Measurements from ENCODE around the gene SGPP1.
"Not testable (repeated sequence)": the region's sequence is repeated elsewhere in the genome, so short reads cannot be mapped to it uniquely, and the experiment has no call there.

Gene SGPP1

DNA sequence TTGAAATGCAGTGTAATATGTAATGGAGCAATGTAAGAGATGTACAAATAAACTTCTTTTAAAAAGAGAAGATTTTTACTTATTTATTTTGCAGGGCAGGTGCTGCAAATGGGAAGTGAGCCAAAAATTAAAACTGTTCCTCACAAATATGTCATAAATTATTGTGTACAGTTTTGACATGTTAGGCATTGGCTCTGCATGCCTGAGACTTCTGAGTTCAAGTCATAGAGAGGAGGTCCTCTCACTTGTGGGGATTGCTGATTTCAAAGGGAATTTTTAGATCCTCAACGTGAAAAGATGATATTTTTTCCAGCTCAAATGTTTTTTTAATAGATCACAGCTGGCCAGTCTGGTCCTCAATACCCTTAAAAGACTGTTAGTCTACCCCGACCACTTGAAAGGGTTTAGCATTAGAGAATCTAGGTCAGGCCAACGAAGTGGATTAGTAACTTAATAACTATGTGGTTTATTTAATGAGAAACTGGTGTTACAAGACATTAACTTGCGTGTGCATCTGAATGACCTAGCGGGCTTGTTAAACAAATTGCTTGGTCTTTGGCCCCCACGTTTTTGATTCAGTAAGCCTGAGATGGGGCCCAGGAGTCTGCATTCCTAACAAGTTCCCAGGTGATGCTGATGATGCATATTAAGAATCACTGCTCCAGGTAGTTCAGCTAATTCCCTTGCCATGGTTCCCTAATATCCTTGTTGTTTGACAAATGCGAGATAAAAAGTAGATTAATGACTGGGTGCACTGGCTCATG, 55.3 kb downstream of the SGPP1 start:
- no peak for DNase-seq

DNA sequence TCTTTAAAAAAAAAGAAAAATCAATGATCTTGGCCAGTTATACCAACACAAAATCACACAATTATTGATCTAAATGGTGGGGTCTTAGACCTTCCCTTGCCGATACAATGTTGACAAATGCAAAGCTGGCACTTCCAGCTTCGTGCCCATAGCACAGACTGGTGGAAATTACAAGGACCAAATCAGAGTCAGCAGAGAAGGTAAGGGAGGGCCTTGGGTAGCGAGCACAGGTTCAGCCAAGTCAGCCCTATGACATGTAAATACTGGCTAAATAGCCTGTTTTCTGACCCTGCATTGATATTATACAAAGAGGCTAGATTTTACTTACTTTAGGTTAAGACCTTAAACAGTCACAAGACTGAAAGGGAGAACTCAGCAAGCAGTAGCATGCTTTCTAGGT, 55.9 kb downstream of the SGPP1 start:
- no peak for DNase-seq

DNA sequence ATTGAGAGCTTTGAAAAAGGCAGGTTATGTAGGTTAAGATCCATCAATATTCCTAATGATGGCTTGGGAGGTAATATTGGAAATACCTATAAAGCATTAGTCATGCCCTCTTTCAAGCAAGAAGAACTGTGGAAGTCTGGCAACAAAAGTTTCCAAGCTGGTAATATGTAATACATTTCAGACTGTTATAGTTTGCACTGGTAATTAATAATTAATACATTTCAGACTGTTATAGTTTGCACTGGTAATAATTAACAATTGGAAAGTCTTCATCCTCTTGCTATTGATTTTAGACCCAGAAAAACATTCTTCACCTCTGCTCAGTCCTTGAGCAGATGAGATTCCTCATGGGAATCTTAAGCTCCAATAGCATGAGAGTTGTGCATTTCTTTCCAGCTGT, 57.2 kb downstream of the SGPP1 start:
- DNase-seq: no peak

DNA sequence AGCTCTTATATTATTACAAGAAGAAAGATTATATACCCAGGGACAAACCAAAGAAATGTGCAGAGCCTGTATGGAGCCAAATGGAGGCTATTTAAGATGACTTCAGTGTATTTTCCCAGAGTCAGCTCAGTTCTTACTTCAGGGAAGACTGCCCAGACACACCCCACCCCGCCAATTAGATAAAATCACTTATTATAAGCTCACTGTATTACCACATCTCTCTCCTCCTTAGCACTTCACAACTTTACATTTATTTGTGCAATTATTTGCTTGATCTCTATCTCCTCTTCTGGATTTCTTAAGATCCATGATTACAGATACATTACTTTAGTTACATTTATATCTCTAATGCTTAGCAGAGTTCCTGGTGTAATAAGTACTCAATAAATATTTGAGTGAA, 61.5 kb downstream of the SGPP1 start:
- no peak for DNase-seq

DNA sequence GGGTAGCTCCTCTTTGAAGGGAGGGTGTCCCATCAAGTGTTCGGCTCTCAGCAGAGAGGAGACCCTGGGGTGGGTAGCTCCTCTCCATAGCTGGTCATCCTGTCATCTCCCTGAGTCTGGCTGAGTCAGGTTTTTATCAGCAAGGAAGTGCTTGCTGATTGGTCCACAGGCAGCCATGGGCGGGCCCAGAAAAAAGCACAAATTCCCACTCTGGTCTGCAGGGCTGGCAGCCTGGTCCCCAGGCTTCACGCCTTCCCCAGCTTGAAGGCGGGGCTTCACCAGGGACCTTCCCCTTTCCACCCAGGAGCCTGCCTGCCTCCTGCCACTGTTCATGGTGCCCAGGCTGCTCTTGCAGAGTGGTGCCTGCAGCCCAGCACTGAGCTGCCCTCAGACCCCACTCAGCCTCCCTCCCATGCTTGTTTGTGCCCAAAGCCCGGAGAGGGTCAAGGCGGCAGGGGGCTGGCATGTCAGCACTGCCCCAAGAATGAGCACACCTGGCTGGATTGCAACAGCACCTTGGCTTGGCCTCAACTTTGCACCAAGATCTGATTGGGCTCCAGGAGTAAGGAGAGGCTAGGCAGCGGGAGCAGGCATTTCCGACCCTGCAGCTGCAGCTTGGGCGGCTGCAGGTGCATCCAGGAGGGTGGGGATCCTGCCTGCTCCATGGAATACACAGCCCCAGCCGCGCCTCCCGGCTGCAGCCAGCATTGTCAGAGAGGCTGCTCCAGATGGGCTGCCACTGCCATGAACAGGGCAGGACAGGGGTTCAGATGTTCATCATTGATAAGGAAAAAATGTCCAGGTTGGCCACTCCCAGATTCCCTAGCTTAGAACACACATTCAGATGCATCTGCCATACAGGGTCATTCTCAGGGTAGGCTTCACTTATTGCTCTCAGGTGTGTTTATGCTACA, 64.2 kb downstream of the SGPP1 start:
- DNase-seq: no peak

DNA sequence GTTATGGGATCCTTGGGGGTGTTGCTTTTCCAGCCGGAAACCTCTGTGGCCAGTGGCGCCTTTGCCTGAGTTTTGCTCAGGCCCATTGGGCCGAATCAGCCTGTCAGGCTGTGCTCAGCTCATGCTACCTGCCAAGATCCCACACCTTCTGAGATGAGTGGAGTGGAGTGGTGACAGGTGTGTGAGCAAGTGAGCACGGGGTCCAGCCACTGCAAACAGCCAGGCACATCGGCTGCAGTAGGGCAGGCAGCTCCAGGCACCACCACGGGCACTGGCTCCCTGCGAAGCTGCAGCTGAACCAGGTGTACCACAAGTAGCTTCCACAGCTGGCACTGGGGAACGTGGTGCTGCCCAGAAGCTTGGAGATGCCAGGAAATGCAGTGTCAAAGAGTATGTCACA, 65.1 kb downstream of the SGPP1 start:
- DNase-seq: no peak

DNA sequence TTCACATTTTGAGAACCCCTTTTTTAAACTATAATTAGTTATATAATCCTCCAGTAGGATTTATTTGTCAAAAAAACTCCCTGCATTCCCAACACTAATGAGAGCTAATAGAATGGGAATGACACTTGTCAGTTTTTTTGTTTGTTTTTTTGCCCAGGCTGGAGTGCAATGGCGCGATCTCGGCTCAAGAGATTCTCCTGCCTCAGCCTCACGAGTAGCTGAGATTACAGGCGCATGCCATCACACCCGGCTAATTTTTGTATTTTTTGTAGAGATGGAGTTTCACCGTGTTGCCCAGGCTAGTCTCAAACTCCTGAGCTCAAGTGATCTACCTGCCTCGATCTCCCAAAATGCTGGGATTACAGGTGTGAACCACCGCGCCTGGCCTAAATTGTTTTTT, 66.0 kb downstream of the SGPP1 start:
- not testable (repeated sequence) for DNase-seq

DNA sequence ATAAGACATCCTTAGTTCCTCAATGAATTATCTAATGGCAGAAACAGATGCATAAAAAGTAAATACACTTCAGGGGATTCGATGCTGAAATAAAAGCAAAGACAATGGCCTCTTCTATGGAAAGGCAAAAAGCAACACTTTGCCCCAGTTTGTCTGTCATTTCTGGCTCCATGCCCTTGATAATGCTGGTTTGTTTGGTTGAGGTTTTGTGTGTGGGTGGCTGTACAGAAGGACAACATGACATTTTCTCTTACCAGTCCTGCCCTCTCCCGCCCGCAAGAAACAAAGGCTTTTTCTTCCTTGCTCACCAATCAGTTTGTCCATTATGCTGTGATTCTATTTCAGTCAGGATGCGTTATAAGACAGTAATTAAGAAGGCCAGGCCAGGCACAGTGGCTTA, 68.1 kb downstream of the SGPP1 start:
- DNase-seq: no peak

DNA sequence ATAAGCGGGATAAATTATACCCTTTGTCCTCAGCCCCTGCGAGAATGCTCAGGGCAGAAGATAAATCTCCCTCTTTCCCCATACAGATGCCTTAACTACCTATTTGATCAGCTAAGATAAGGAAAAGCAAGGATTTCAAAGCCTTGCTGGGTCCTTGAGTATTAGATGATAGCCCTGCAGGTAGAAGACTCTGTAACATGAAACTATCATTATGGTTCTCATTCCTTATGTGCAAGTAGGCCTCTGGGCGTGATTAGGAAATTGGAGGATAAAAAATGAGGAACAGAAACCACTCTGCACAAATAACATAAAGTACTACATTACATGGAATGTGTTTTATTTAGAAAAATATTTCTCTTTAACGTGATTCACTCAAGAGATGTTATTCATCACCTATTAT, 71.7 kb downstream of the SGPP1 start:
- DNase-seq: no peak

DNA sequence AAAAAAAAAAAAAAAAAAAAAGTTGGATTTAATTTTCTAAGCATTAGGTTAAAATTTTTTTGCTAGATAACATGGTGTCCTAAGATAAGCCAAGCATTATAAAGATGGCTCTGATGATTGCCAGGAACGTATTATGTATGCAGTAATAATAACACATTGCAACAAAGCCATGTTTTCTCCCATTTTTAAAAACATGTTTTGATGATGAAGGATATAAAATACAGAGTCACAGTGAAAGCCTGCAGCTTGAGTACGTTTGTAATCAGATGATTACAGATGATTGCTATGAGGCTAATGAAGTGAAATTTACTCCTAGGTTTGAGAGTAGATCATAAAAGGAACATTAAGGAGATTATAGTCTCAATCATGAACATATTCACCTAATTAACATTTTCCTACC, 72.9 kb downstream of the SGPP1 start:
- no peak for DNase-seq

DNA sequence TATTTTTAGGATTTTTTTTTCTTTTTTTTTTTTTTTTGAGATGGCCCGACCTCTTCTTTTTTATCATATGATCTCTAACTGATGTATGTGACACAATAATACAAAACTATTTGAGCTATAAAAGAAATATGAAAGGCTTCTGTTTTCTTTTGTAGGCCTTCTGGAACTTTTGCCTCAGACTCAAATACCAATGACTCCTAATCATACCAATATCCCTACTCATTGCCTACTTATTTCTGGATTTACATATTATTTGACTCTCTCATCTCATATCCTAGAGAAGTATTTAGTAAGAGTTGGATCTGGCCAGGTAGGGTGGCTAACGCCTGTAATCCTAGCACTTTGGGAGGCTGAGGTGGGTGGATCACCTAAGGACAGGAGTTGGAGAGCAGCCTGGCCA, 73.5 kb downstream of the SGPP1 start:
- DNase-seq: no peak

DNA sequence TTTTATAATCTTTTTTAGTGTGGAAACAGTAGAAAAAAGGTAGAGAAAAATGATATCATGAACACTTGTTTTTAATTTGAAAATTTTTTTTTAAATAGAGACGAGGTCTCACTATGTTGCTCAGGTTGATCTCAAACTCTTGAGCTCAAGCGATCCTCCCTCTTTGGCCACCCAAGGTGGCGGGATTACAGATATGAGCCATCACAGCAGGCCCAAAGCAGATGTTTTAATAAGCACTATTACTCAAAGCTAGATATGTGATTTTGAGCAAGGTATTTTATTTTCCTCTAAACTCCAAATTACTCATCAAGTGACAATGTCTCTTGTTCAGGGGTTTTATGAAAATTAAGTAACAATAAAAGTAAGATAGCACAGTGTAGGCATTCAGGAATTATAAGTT, 75.5 kb downstream of the SGPP1 start:
- no peak for DNase-seq

DNA sequence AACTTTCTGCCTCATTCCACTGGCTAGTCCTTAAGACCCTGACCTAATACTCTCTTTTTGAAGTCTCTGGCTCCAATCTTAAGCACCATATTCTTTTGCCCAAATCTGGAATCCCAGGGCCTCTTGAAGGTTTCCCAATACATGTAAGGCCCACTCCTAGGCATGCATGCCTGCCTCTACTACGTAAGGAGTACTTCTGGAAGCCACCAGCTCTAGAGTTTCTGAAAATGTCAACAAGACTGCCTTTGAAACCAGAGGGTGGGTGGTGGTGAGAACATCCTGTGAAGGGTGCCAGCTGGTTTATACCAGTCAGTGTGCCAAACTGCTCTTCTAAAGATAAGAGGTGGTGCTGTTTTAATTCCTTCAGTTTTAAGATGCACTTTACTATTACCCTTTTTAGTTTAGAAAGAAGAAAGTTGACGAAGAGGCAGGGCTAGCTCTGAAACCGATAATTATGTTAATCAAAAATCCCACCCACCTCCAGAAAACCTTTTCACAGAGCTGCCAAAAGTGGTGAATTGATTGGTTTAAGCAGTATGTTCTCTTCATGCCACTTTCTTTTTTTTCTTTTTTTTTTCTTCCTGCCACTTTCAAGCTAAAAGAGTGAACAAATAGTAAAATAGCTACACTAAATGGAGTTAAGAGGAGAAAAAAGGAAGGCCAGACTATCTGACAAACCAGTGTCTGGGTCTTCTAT, 77.5 kb downstream of the SGPP1 start:
- no peak for DNase-seq

DNA sequence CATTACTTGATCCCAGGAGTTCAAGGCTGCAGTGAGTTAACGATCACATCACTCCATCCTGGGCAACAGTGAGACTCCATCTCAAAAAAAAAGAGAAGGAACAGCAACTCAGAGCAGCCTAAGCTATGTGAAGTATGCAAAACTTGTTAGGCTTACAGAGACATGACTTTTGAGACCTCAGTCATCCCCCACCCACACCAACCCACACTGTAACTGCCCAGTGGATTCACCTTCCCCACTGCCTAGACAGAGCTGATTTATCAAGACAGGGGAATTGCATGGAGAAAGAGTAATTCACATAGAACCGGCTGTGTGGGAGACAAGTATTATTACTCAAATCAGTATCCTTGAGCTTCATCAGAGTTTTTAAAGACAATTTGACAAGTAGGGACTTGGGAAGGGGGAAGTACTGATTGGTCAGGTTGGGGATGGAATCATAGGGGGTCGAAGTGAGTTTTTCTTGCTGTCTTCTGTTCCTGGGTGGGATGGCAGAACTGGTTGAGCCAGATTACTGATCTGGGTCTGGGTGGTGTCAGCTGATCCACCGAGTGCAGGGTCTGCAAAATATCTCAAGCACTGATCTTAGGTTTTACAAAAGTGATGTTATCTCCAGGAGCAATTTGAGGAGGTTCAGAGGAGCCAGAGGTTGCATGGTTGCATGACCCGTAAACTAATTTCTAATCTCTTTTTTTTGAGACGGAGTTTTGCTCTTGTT, 80.0 kb downstream of the SGPP1 start:
- no peak for DNase-seq

DNA sequence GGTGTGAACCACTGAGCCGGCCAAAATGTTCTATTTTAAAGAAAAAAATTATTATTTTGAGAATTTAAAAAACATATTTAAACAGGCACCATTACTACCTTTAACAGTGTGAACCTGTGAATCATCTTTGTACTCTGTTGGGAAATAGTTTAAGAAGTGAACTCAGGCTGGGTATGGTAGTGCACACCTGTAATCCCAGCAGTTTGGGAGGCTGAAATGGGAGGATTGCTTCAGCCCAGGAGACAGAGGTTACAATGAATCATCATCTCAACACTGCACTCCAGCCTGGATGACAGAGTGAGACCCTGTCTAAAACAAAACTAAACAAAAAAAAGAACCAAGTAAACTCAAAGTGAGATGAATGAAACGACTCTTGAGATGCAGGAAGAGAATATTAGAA, 83.1 kb downstream of the SGPP1 start:
- DNase-seq: no peak

DNA sequence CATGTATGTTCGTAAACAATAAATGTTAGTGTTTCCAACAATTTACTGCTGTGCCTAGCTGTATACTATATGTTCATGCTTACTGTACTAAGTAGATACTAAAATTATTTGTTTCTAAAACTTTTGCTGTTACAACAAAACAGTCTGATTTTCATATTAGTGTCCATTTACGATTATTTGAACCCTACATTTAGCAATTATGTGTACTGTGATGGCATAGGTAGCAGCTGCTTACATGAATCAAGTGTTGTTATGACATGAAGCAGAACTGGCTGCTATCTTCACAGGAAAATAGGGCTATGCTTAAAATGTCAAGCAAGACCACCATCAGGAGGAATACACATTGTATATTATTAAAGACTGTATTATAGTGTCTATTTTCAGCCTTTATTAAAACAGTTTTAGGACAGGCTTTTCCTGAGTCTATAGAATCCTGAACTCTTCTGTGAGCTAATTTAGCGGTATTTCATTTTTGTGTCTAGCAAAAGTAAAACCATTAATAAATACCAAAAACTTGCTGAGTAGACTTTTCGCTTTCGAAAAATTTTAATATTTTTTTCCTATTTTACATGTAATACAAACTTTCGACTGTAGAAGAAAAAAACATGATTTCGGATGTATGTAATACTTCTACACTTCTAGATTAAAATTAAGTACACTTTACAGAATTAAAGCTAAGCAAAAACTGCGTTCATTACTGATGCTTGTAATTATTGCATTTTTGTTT, 85.0 kb downstream of the SGPP1 start:
- no peak for DNase-seq

DNA sequence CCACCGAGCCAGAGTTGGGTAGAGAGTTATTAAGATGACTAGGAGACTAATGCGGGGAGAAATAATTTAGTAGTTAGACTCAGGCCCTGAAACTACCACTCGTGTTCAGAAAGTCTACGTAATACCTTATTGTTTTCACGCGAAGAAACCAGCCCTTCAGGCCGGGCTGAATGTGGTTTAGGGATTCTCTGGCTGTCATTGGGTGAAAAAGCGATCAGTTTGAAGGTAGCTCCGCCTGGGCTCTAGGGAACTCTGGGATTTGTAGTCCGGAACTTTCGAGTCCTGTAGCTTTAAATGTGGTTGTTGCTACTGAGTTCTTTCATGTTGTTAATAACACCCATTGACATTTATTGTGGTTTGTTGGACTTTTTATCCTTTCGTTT, 85.6 kb downstream of the SGPP1 start:
- peak; percentile 93 for DNase-seq

DNA sequence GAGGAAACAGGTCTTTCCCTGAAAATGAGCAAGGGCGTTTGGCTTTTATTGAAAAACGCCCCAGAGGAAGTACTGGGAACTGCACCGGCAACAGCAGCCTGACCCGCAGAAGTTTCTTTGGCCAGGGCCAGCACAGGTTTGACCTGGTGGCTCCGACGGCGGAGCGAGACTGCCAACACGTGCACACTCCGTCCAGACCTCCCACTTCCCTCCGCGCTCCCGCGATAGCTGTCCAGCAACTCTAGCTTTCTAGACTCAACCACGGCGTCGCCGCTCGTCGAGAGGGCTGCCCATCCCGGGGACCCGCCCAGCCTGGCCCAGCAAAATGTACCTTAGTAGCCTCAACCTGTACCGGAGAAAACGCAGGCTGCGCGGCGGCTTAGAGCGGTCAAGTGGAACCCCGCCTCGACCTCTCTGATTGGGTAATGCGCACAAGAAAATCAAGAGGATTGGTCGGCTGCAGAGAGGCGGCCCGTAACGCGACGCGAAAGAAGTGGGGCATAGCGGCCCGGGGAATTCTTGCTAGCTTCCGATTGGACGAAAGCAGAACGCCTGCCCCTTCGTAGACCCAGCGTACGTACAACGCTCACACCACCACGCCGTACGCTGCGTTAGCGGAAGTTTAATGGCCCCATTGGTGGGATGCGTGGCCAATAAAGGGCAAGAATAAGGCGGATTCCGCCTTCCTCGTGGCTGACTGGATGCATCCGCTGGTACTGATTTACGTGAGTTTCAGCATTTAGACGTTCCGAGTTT, 86.2 kb downstream of the SGPP1 start, which contains the start of gene WDR89:
TSS of gene WDR89 (minus strand) at position 399 of the 756 bp plus-strand sequence. CDS start 41,929 bp downstream, outside the sequence.
- DNase-seq: peak; percentile 100

DNA sequence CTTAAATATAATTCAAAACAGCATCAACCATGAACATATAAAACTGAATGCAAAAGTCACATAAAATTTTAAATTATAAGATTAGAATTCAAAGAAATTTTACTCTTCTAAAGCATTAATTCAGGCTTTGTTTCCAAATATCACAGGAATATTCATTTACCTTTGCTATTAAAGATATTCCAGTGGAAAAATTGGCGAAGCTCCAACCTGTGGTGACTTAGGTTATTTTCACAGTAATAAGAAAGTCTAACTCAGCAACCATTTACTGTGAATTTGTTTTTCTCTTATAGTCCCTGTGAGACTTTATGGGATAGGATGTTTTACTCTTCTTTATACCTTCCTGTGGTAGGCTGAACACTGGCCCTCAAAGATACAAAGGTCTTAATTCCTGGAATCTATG, 89.4 kb downstream of the SGPP1 start:
- DNase-seq: no peak

DNA sequence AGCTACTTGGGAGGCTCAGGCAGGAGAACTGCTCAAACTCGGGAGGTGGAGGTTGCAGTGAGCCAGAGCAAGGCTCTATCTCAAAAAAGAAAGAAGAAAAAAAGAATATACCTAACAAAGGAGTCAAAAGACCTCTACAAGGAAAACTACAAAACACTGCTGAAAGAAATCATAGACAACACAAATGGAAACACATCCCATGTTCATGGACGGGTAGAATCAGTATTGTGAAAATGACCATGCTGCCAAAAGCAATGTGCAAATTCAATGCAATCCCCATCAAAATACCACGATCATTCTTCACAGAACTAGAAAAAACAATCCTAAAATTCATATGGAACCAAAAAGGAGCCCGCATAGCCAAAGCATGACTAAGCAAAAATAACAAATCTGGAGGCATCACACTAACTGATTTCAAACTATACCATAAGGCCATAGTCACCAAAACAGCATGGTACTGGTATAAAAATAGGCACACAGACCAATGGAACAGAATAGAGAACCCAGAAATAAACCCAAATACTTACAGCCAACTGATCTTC, 91.7 kb downstream of the SGPP1 start:
- DNase-seq: not testable (repeated sequence)
